Neural cell (in vitro differentiated cells): ENCODE data around the gene HCK. TPM values are rescaled to one million over a fixed set of nuclear protein-coding genes. Genes with fewer than 3 reads are reported as not detected.

Experiments used
- H2AFZ ChIP-seq: fragments of 200-600, 300-800 bp; sonication (generic), shearing (Covaris generic); 2 replicates; pipeline ENCODE4 v1.6.0; 2014; ENCODE audit warnings: low read depth, mild to moderate bottlenecking, antibody characterized with exemption, low read length, moderate library complexity
- H3F3A ChIP-seq: fragments of 200-600 bp; shearing (Covaris generic); 2 replicates; pipeline ENCODE4 v1.6.1; 2016; ENCODE audit warnings: mild to moderate bottlenecking, moderate library complexity, mixed read lengths, antibody characterized with exemption, low read length; ENCODE audit not compliant: insufficient read depth, poor library complexity, severe bottlenecking
- H3K27ac ChIP-seq: fragments of 200-600, 300-800 bp; sonication (generic), shearing (Covaris generic); 2 replicates; pipeline ENCODE4 v1.5.1; 2014; ENCODE audit warnings: mild to moderate bottlenecking, low read length, moderate library complexity
- H3K27me3 ChIP-seq: fragments of 300-800, 200-600 bp; sonication (generic), shearing (Covaris generic); 2 replicates; pipeline ENCODE4 v1.6.0; 2014; ENCODE audit warnings: mild to moderate bottlenecking, low read depth, low read length, moderate library complexity; ENCODE audit not compliant: insufficient read depth
- H3K36me3 ChIP-seq: fragments of 300-800, 200-600 bp; sonication (generic), shearing (Covaris generic); 2 replicates; pipeline ENCODE4 v1.5.1; 2014; ENCODE audit warnings: mild to moderate bottlenecking, antibody characterized with exemption, low read length, moderate library complexity; ENCODE audit not compliant: insufficient read depth
- H3K4me2 ChIP-seq: fragments of 300-800, 200-600 bp; sonication (generic), shearing (Covaris generic); 2 replicates; pipeline ENCODE4 v1.6.0; 2014; ENCODE audit warnings: mild to moderate bottlenecking, low read length
- H3K4me3 ChIP-seq: fragments of 300-800, 200-600 bp; sonication (generic), shearing (Covaris generic); 2 replicates; pipeline ENCODE4 v1.5.1; 2014; ENCODE audit warnings: mild to moderate bottlenecking, low read length, moderate library complexity
- H3K79me2 ChIP-seq: fragments of 200-600 bp; shearing (Covaris generic); replicated peaks from 2 replicates; pipeline ENCODE4 v1.6.0; 2014; ENCODE audit warnings: mild to moderate bottlenecking, low read length, moderate library complexity; ENCODE audit not compliant: insufficient read depth
- H3K9ac ChIP-seq: fragments of 300-800, 200-600 bp; sonication (generic), shearing (Covaris generic); 2 replicates; pipeline ENCODE4 v1.6.1; 2016; ENCODE audit warnings: mild to moderate bottlenecking, low read length, mixed read lengths
- H3K9me2 ChIP-seq: fragments of 200-600 bp; shearing (Covaris generic); 2 replicates; pipeline ENCODE4 v1.6.1; 2016; ENCODE audit warnings: mild to moderate bottlenecking, low read length, mixed read lengths; ENCODE audit not compliant: insufficient read depth
- H3K9me3 ChIP-seq: fragments of 200-600, 300-800 bp; sonication (generic), shearing (Covaris generic); 2 replicates; pipeline ENCODE4 v1.6.1; 2016; ENCODE audit warnings: mild to moderate bottlenecking, mixed run types, low read length, moderate library complexity, mixed read lengths
- H4K20me1 ChIP-seq: fragments of 200-600 bp; shearing (Covaris generic); 2 replicates; pipeline ENCODE4 v1.6.1; 2016; ENCODE audit warnings: mild to moderate bottlenecking, mixed run types; ENCODE audit not compliant: insufficient read depth
- EP300 ChIP-seq: fragments of 450-650 bp; conservative IDR thresholded peaks from 2 replicates; pipeline ENCODE4 v1.6.1; 2014; ENCODE audit warnings: antibody characterized with exemption, mild to moderate bottlenecking, moderate library complexity; ENCODE audit not compliant: poor library complexity, severe bottlenecking
- EZH2 ChIP-seq: fragments of 200-600, 300-800 bp; shearing (Covaris generic), sonication (generic); IDR thresholded peaks from 2 replicates; pipeline ENCODE4 v1.6.1; 2014; ENCODE audit warnings: antibody characterized with exemption, low read length, borderline replicate concordance, mild to moderate bottlenecking; ENCODE audit not compliant: insufficient read depth, poor library complexity, severe bottlenecking
- MXI1 ChIP-seq: fragments of 450-650 bp; conservative IDR thresholded peaks from 2 replicates; pipeline ENCODE4 v1.6.1; 2014; ENCODE audit warnings: antibody characterized with exemption, mild to moderate bottlenecking; ENCODE audit not compliant: poor library complexity, severe bottlenecking
- POLR2AphosphoS5 ChIP-seq: IDR thresholded peaks from 2 replicates; pipeline ENCODE4 v1.6.1; 2012
- RAD21 ChIP-seq: fragments of 450-650 bp; conservative IDR thresholded peaks from 2 replicates; pipeline ENCODE4 v1.6.1; 2014; ENCODE audit warnings: antibody characterized with exemption, mild to moderate bottlenecking, moderate library complexity
- SMC3 ChIP-seq: fragments of 450-650 bp; conservative IDR thresholded peaks from 2 replicates; pipeline ENCODE4 v1.6.1; 2014; ENCODE audit warnings: antibody characterized with exemption, mild to moderate bottlenecking, moderate library complexity; ENCODE audit not compliant: poor library complexity
- TAF1 ChIP-seq: IDR thresholded peaks from 2 replicates; pipeline ENCODE4 v1.6.1; 2012; ENCODE audit warnings: low read depth
- polyA plus RNA-seq: library from polyadenylated mRNA; depleted of rRNA; stranded (reverse); fragments of >200 nt; gene quantifications from 2 replicates; pipeline ENCODE4 v1.2.3, GENCODE V29; 2014
- TF ChIP-seq, protein P1 (sequence below): fragments of 450-650 bp; IDR thresholded peaks from 2 replicates; pipeline ENCODE4 v1.5.1; 2014; ENCODE audit warnings: antibody characterized with exemption, mild to moderate bottlenecking, moderate library complexity; ENCODE audit not compliant: poor library complexity, severe bottlenecking
- TF ChIP-seq, protein P2 (sequence below): IDR thresholded peaks from 2 replicates; pipeline ENCODE4 v1.6.1; 2012; ENCODE audit warnings: borderline replicate concordance

Gene HCK
- polyA plus RNA-seq, 1 donor from 2014 or later, result 0.58 TPM

DNA sequence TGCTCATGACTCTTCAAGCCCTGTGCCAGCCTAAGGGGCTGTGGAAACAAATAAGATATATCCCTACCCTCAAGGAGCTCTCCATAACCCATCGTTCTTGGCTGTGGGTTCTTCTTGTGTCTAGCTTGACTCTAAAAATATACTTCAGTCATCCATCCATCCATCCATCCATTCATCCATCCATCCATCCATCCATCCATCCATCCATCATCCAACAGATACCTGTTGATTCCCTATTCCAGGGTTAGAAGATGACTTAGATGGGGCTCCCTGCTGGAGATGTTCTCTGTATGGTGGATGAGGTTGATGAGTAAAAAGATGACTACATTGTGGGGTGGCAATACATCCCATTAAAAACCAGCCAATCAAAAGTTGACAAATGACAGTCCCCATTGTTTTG, 23.5 kb downstream of the HCK start:
- H3K27me3 ChIP-seq, result peaks cover 6% of the 10 kb centered on the region
- TF ChIP-seq TAF1 (no peak), MXI1 (no peak), SMC3 (no peak)
- no peak overlapping the region for H3K9ac ChIP-seq
- no peaks in the 10 kb centered on the region for H3F3A ChIP-seq
- H2AFZ ChIP-seq, result no peak overlapping the region
- no peak overlapping the region for H3K4me3 ChIP-seq
- no peaks in the 10 kb centered on the region for H4K20me1 ChIP-seq
- H3K4me2 ChIP-seq, result no peak overlapping the region
- H3K9me3 ChIP-seq, result no peaks in the 10 kb centered on the region
- H3K36me3 ChIP-seq, result no peaks in the 10 kb centered on the region
- H3K27ac ChIP-seq, result no peak overlapping the region
- no peaks in the 10 kb centered on the region for H3K9me2 ChIP-seq
- no peaks in the 10 kb centered on the region for H3K79me2 ChIP-seq

DNA sequence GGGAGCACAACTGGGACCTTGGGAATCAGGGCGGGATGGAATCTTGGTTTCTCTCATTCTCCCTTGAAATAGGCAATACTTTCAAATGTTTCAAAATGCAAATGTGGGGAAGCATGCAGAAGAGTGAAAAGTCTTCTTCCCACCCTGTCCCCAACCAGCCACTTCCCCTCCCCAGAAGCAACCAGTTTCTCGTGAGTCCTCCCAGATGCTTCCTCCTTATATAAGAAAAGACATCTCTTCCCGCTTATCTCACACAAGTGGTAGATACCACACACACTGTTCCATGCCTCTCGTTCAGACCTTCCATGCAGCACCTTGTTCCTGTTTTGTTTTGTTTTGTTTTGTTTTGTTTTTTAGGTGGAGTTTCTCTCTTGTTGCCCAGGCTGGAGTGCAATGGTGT, 25.1 kb downstream of the HCK start:
- Histone ChIP-seq H4K20me1 (no peaks in the 10 kb centered on the region), H3K79me2 (no peaks in the 10 kb centered on the region), H3K27me3 (no peaks in the 10 kb centered on the region), H3K27ac (no peak overlapping the region), H3F3A (no peaks in the 10 kb centered on the region), H3K9ac (no peak overlapping the region), H3K9me3 (no peaks in the 10 kb centered on the region), H3K4me3 (no peak overlapping the region), H3K36me3 (no peaks in the 10 kb centered on the region), H3K9me2 (no peaks in the 10 kb centered on the region), H2AFZ (no peak overlapping the region), H3K4me2 (no peak overlapping the region)
- TF ChIP-seq SMC3 (no peak), EZH2 (no peak), EP300 (no peak), RAD21 (no peak), MXI1 (no peak), TAF1 (no peak), POLR2AphosphoS5 (no peak)
- TF ChIP-seq, protein P1, sequence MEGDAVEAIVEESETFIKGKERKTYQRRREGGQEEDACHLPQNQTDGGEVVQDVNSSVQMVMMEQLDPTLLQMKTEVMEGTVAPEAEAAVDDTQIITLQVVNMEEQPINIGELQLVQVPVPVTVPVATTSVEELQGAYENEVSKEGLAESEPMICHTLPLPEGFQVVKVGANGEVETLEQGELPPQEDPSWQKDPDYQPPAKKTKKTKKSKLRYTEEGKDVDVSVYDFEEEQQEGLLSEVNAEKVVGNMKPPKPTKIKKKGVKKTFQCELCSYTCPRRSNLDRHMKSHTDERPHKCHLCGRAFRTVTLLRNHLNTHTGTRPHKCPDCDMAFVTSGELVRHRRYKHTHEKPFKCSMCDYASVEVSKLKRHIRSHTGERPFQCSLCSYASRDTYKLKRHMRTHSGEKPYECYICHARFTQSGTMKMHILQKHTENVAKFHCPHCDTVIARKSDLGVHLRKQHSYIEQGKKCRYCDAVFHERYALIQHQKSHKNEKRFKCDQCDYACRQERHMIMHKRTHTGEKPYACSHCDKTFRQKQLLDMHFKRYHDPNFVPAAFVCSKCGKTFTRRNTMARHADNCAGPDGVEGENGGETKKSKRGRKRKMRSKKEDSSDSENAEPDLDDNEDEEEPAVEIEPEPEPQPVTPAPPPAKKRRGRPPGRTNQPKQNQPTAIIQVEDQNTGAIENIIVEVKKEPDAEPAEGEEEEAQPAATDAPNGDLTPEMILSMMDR, result no peak
- TF ChIP-seq, protein P2, sequence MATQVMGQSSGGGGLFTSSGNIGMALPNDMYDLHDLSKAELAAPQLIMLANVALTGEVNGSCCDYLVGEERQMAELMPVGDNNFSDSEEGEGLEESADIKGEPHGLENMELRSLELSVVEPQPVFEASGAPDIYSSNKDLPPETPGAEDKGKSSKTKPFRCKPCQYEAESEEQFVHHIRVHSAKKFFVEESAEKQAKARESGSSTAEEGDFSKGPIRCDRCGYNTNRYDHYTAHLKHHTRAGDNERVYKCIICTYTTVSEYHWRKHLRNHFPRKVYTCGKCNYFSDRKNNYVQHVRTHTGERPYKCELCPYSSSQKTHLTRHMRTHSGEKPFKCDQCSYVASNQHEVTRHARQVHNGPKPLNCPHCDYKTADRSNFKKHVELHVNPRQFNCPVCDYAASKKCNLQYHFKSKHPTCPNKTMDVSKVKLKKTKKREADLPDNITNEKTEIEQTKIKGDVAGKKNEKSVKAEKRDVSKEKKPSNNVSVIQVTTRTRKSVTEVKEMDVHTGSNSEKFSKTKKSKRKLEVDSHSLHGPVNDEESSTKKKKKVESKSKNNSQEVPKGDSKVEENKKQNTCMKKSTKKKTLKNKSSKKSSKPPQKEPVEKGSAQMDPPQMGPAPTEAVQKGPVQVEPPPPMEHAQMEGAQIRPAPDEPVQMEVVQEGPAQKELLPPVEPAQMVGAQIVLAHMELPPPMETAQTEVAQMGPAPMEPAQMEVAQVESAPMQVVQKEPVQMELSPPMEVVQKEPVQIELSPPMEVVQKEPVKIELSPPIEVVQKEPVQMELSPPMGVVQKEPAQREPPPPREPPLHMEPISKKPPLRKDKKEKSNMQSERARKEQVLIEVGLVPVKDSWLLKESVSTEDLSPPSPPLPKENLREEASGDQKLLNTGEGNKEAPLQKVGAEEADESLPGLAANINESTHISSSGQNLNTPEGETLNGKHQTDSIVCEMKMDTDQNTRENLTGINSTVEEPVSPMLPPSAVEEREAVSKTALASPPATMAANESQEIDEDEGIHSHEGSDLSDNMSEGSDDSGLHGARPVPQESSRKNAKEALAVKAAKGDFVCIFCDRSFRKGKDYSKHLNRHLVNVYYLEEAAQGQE, result no peak

DNA sequence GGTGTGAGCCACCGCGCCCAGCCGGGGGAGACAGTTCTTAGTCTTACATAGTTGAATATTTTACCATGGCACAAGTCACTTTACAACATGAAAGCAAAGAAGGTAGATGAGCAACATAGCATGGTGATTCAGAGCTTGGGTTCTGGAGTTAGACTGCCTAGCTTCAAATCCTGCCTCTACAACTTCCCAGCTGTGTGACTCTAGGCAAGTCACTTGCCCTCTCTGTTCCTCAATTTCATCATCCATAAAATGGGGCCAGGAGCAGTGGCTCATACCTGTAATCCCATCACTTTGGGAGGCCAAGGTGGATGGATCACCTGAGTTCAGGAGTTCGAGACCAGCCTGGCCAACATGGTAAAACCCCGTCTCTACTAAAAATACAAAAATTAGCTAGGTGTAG, 26.3 kb downstream of the HCK start:
- Histone ChIP-seq H3K4me3 (no peak overlapping the region), H2AFZ (no peak overlapping the region), H3K27ac (no peak overlapping the region), H3K4me2 (no peak overlapping the region), H3K27me3 (no peaks in the 10 kb centered on the region), H4K20me1 (no peaks in the 10 kb centered on the region), H3K9me2 (no peaks in the 10 kb centered on the region), H3K36me3 (no peaks in the 10 kb centered on the region), H3K9ac (no peak overlapping the region), H3F3A (no peaks in the 10 kb centered on the region), H3K79me2 (no peaks in the 10 kb centered on the region), H3K9me3 (no peaks in the 10 kb centered on the region)
- no peak for TF ChIP-seq EP300
- TF ChIP-seq SMC3, result no peak
